ENCODE results near the gene RND2.
A peak's percentile ranks its signal among the peaks of the same experiment; 100 is the strongest.

The RND2 gene

DNA sequence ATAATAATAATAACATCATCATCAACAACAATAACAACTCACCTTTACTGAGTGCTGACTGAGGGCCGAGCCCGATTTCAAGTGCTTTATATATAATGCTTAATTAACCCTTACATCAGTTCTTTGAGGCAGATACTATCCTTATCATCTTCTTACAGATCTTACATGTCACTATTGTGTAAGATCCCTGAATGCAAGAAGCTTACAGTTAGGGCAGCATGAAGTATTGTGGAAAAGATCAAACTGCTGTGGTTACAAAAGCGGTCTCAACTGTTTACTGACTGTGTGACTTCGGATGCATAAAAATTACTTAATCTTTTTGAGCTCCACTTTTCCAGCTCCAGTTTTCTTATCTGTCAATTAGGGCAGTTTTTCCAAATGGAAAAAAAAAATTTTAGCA lies 6.1 kb upstream of the RND2 start:
- TF ChIP-seq, protein P1, sequence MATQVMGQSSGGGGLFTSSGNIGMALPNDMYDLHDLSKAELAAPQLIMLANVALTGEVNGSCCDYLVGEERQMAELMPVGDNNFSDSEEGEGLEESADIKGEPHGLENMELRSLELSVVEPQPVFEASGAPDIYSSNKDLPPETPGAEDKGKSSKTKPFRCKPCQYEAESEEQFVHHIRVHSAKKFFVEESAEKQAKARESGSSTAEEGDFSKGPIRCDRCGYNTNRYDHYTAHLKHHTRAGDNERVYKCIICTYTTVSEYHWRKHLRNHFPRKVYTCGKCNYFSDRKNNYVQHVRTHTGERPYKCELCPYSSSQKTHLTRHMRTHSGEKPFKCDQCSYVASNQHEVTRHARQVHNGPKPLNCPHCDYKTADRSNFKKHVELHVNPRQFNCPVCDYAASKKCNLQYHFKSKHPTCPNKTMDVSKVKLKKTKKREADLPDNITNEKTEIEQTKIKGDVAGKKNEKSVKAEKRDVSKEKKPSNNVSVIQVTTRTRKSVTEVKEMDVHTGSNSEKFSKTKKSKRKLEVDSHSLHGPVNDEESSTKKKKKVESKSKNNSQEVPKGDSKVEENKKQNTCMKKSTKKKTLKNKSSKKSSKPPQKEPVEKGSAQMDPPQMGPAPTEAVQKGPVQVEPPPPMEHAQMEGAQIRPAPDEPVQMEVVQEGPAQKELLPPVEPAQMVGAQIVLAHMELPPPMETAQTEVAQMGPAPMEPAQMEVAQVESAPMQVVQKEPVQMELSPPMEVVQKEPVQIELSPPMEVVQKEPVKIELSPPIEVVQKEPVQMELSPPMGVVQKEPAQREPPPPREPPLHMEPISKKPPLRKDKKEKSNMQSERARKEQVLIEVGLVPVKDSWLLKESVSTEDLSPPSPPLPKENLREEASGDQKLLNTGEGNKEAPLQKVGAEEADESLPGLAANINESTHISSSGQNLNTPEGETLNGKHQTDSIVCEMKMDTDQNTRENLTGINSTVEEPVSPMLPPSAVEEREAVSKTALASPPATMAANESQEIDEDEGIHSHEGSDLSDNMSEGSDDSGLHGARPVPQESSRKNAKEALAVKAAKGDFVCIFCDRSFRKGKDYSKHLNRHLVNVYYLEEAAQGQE (IDR thresholded peaks at IDR 0.05; ENCODE audit: insufficient read depth in 1 of 2, low read depth in 2 of 2, low read length in 2 of 2) = no peak
- TF ChIP-seq SIN3A (IDR thresholded peaks at IDR 0.05; ENCODE audit: borderline replicate concordance, insufficient read depth, low read length) (no peak), POLR2AphosphoS5 (IDR thresholded peaks at IDR 0.05; ENCODE audit: low read depth, low read length) (no peak), FOXP2 (optimal IDR thresholded peaks at IDR 0.05; ENCODE audit: borderline replicate concordance, extremely low read depth, extremely low read length, insufficient read depth) (no peak), TAF1 (IDR thresholded peaks at IDR 0.05; ENCODE audit: borderline replicate concordance, insufficient read depth, low read length) (no peak)

DNA sequence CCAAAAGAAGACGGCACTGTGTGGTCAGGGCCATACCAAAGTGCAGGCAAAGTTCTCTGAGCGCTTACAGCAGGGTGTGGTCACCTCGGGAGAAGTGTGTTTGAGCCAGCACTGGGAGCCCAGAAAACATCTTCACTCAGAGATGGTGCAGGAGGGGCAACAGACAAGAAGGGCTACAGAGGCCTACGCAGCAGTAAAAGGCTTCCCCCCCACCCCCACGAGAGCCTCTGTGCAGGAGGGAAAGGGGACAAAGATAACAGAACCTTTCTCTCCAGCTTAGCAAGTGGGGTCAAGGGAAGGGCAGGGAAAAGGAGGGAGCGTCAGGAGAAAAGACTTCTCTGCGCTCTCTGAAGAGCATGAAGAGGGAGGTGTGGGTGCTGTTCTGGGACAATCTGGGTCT lies 5.6 kb upstream of the RND2 start:
- no peak for TF ChIP-seq SIN3A (IDR thresholded peaks at IDR 0.05; ENCODE audit: borderline replicate concordance, insufficient read depth, low read length)
- TF ChIP-seq FOXP2 (optimal IDR thresholded peaks at IDR 0.05; ENCODE audit: borderline replicate concordance, extremely low read depth, extremely low read length, insufficient read depth) = no peak
- no peak for TF ChIP-seq POLR2AphosphoS5 (IDR thresholded peaks at IDR 0.05; ENCODE audit: low read depth, low read length)
- TF ChIP-seq, protein P1 (IDR thresholded peaks at IDR 0.05; ENCODE audit: insufficient read depth in 1 of 2, low read depth in 2 of 2, low read length in 2 of 2) = no peak
- no peak for TF ChIP-seq TAF1 (IDR thresholded peaks at IDR 0.05; ENCODE audit: borderline replicate concordance, insufficient read depth, low read length)

DNA sequence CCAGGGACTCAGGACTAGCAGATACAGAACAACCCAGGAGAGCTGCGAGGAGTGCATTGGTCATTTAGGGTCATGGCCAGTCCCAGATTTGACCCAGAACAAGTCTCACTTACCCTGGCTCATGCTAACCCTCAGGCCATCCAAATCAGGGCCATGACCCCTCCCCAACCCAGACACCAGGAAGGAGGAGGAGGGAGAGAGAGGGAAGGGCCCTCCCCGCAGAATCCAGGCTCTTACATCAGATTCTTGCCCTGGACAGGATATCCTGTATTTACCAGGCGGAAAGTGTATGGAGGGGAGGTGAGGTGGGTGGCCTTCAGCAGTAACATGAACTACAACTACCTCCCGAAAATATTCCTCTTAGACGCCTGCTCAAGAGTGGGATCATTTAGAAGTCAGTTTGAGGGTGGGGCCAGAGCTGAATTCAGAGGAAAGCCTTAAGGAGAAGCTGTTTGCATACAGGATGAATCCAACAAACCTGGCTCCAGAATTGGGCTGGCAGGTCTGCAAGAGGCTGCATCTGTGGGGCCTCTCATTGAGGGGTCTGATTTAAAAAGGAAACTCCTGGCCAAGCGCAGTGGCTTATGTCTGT lies 4.9 kb upstream of the RND2 start:
- no peak for TF ChIP-seq FOXP2 (optimal IDR thresholded peaks at IDR 0.05; ENCODE audit: borderline replicate concordance, extremely low read depth, extremely low read length, insufficient read depth)
- TF ChIP-seq POLR2AphosphoS5 (IDR thresholded peaks at IDR 0.05; ENCODE audit: low read depth, low read length) = no peak
- TF ChIP-seq TAF1 (IDR thresholded peaks at IDR 0.05; ENCODE audit: borderline replicate concordance, insufficient read depth, low read length) = no peak
- TF ChIP-seq, protein P1 (IDR thresholded peaks at IDR 0.05; ENCODE audit: insufficient read depth in 1 of 2, low read depth in 2 of 2, low read length in 2 of 2) = no peak
- TF ChIP-seq SIN3A (IDR thresholded peaks at IDR 0.05; ENCODE audit: borderline replicate concordance, insufficient read depth, low read length) = no peak

DNA sequence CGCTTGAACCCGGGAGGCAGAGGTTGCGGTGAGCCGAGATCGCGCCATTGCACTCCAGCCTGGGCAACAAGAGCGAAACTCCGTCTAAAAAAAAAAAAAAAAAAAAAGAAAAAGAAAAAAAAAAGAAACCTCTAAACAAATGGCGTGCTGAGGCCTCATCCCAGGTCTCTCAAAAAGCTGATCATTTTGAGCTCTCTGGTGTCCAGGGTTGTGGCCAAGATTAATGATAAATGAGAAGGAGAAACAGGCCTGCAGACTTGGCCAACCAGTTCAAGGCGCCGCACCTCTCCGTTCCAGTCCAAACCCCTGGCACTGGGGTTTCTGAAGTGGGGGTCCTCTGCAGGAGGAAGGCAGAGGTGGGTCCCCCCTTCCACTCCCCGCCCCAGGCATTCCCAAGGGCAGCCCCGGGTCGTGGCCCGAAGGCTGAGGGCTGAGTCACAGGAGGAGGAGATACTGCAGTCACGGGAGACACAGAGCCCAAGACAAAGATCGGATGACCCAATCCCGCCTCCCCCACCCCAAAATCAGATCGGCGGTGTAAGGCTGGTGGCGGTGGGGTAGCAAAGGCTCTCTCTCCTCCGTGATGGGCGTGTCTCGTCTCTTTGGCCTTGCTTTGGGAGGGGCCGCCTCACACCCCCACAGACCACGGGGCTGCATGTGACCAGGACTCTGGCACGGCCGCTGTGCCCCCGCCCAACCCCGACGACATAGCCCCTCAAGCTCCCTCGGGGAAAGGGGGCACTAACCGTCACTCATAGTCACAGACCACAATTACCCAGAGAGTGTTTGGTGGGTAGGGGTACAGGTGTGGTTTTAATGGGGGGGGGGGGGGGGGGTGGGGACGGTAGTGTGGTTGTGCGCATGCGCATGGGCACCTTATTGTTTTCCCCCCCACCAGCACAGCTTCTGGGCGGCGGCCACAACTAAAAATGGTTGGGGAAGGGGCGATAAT lies 4.0 kb upstream of the RND2 start:
- TF ChIP-seq POLR2AphosphoS5 (IDR thresholded peaks at IDR 0.05; ENCODE audit: low read depth, low read length) (peak; percentile 21; the same call in 1 of the 2 replicates), FOXP2 (optimal IDR thresholded peaks at IDR 0.05; ENCODE audit: borderline replicate concordance, extremely low read depth, extremely low read length, insufficient read depth) (no peak), TAF1 (IDR thresholded peaks at IDR 0.05; ENCODE audit: borderline replicate concordance, insufficient read depth, low read length) (no peak), SIN3A (IDR thresholded peaks at IDR 0.05; ENCODE audit: borderline replicate concordance, insufficient read depth, low read length) (0 out of 2 replicates have a peak, but pooled peaks have one; percentile 40)
- TF ChIP-seq, protein P1 (IDR thresholded peaks at IDR 0.05; ENCODE audit: insufficient read depth in 1 of 2, low read depth in 2 of 2, low read length in 2 of 2) = no peak
